Measurements from ENCODE around the gene PDE5A.
"Not testable (repeated sequence)": the region's sequence is repeated elsewhere in the genome, so short reads cannot be mapped to it uniquely, and the experiment has no call there.

PDE5A gene

GRCh38 chr4:119643306-119644042 is 14.9 kb upstream of the PDE5A start:
- no peak for DNase-seq

GRCh38 chr4:119641765-119642164 is 13.2 kb upstream of the PDE5A start:
- DNase-seq, result no peak

GRCh38 chr4:119638359-119638758 is 9.8 kb upstream of the PDE5A start:
- no peak for DNase-seq

DNA sequence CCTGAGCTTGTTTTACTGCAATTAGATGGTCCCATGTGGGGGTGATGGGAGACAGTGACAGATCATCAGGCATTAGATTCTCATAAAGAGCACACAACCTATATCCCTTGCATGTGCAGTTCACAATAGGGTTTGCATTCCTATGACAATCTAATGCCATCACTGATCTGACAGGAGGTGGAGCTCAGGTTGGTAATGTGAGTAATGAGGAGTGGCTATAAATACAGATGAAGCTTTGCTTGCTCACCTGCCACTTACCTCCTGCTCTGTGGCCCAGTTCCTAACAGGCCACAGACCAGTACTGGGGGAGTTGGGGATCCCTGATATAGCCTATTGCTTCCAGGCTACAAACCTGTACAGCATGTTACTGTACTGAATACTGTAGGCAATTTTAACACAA is 8.2 kb upstream of the PDE5A start:
- not testable (repeated sequence) for DNase-seq

- DNase-seq, result no peak
Observed at GRCh38 chr4:119632216-119632615, 3.6 kb upstream of the PDE5A start.

DNA sequence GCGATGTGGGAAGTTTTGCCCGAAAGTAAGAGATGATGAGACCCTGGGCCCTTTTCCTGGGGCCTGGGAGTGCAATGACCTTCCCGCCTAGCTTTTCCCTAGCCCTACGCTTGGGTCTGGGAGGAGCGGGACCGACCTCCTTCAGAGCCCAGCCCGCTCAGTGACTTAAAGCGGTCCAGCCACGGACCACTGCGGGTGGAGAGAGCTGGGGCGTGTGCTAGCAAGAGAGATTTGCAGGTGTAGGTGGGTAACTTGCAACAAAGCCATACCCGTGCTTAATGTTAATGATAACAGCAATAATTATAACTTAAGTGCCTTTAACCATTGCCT is 503 bp upstream of the PDE5A start:
- peak; percentile 43 for DNase-seq

- DNase-seq, result peak; percentile 47
Observed at GRCh38 chr4:119627267-119628255, 1.0 kb downstream of the PDE5A start.

DNA sequence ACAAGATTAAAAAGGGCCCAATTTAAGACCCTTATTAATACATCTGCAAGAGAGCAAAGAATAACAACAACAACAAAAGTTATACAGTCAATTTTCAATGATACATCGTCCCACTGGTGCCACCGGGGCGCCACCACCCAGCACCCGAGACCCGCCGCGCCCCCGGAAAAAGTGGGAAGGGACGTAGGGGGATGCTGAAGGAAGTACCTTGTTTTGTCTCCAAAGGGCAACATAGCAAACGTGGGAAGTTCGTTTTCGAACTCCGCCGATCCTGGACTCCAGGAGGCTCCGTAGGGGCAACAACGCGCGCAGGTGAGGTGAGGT is 1.7 kb downstream of the PDE5A start:
- no peak for DNase-seq

GRCh38 chr4:119626420-119626819 is 2.2 kb downstream of the PDE5A start:
- no peak for DNase-seq

DNA sequence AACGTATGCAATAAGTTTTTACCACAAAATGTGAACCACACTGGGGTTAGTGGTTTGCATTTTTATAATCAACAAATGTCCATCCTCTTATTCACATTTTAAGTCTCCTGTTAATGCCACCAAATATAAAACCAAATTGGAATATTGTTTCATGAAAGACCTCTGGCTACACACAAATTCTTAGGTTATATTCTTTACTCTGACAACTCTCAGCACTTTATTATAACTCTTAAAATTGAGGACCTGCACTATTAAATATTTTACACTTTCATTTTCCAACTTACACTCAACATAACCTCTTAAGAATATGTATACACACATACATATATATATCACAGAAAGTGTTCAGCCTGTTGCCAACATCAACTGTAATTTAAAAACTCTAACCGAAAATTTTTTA is 2.8 kb downstream of the PDE5A start:
- no peak for DNase-seq

- DNase-seq, result no peak
Observed at GRCh38 chr4:119624356-119624755, 4.2 kb downstream of the PDE5A start.

GRCh38 chr4:119623025-119623424 is 5.6 kb downstream of the PDE5A start:
- DNase-seq, result no peak

- DNase-seq, result no peak
Observed at GRCh38 chr4:119615068-119615719, 13.4 kb downstream of the PDE5A start.

GRCh38 chr4:119604266-119604665 is 24.3 kb downstream of the PDE5A start:
- DNase-seq, result no peak

- no peak for DNase-seq
Observed at GRCh38 chr4:119602366-119602765, 26.2 kb downstream of the PDE5A start.

- no peak for DNase-seq
Observed at GRCh38 chr4:119598521-119598920, 30.1 kb downstream of the PDE5A start.

DNA sequence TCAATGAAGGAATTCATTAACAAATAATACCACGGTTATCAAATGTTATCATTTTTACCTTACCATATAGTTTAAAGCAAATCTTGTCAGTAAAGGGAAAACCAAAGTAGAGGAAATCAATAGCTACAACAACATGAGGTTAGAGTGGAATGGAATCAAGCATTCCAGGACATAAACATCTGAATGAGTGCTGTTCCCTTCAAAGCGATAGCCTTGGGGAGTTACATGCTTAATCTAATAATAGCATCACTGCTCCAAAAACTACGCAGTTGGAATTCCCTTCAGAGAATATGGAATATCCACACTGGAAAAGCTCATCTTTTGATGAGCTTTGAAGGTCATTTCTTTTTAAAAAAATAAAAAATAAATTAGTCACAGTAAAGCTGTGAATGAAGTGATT is 31.2 kb downstream of the PDE5A start:
- no peak for DNase-seq

DNA sequence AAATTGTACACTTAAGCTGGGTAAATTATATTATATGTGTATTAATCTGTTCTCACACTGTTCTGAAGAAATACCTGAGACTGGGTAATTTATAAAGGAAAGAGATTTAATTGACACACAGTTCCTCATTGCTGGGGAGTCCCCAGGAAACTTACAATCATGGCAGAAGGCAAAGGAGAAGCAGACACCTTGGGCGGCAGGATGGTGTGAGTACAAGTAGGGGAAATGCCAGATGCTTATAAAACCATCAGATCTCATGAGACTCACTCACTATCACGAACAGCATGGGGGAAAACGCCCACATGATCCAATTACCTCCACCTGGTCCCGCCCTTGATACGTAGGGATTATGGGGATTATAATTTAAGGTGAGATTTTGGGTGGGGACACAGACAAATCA is 34.9 kb downstream of the PDE5A start:
- DNase-seq, result no peak

GRCh38 chr4:119592830-119593229 is 35.8 kb downstream of the PDE5A start:
- no peak for DNase-seq

DNA sequence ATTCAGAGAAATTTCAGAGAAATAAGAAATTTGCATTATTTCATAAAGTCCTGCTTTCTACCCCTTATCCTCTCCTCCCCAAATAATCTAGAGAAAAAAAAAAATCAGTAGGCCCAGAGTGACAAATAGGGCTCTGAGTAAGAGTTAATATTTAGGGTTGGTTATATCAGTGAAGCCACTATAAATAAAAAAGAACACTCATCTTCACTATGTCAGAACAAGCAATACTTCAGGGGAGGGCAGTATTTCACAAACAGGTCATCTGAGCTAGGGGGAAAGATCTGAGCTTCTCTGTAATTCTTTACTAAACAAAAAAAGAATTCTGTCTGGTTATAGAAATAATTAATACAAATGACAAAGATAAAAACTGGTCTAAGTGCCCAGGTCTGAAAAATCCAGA is 39.4 kb downstream of the PDE5A start:
- DNase-seq, result no peak

DNA sequence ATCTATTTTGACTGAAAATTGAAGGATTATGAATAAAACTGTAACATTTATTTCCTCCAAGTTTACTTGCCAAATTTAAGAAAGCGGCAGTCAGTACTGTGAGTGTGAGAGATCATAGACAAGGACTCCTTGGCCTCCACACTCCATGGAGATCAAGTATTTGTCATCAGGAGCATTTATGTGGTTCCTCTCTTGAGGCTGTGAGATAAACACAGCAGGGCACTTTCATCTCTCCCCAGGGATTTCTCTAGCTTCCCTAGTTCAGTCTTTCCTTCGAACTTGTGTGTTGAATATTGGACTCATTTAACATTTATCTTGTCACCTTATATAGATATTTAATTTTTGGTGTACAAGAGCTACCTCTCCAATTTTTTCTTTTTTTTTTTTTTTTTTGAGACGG is 40.8 kb downstream of the PDE5A start:
- no peak for DNase-seq

- DNase-seq, result no peak
Observed at GRCh38 chr4:119585771-119586170, 42.8 kb downstream of the PDE5A start.

DNA sequence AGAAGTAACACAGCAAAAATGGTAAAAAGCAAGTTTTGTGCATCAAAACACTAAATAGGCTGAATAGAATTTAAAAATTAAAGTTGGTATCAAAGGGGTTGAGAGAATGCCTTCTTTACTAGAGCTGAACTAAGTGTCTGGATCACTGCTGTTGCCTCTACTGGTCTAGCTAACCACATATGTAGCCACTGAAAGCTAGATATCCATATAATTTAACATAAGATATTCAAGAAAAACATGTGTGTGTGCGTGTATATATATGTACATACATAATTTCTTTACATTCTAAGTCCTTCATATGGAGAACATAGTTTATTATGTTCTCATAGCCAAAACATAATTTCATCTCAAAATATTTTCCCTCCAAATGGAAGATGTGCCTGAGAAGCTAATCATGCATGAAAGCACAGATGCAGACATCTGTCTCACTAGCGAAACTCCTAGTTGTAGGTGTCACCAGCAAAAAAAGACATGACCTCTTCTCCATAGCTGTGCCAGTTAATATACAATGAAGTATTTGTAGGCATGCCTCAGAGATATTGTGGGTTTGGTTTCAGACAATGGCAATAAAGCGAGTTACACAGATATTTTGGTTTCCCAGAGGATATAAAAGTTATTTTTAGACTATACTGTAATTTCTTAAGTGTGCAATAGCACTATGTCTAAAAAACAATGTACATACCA is 47.3 kb downstream of the PDE5A start:
- no peak for DNase-seq

Data from NCI-H1105 treated with DMSO at 0.1 percent for 48 hours (cell line).